Activated B cell treated with CpG ODN at 0.5 μM for 24 hours (primary cell): ENCODE measurements around the gene SMYD1. TPM values are rescaled to one million over a fixed set of nuclear protein-coding genes. Genes with fewer than 3 reads are reported as not detected.

ENCODE experiments used
- ATAC-seq: fragments of 200-7000 bp; cut with Tn5 transposase; one replicate; pipeline ENCODE4 v1.10.0; 2021; ENCODE audit warnings: low read depth, mild to moderate bottlenecking, moderate library complexity
- CTCF ChIA-PET: fragments of 350-600 bp; sonication (Branson Sonifier 250); formaldehyde crosslinking; loops from one replicate; lab custom pipeline; 2021; ENCODE audit warnings: antibody characterized with exemption; lab: Charles Lee
- POLR2A ChIA-PET: fragments of 350-600 bp; sonication (Branson Sonifier 250); formaldehyde crosslinking; loops from one replicate; lab custom pipeline; 2021; ENCODE audit warnings: antibody characterized with exemption; lab: Charles Lee
- DNase-seq: peaks from one replicate; pipeline ENCODE4 v3.0.0; 2022
- H3K27ac Mint-ChIP-seq: one replicate; pipeline ENCODE4 v1.8.0; 2020; ENCODE audit warnings: mixed read lengths
- H3K27me3 Mint-ChIP-seq: one replicate; pipeline ENCODE4 v1.8.0; 2021; ENCODE audit warnings: mixed read lengths
- H3K36me3 Mint-ChIP-seq: one replicate; pipeline ENCODE4 v1.8.0; 2021; ENCODE audit warnings: low read depth, mixed read lengths
- H3K4me1 Mint-ChIP-seq: one replicate; pipeline ENCODE4 v1.8.0; 2021; ENCODE audit warnings: mixed read lengths
- H3K4me3 Mint-ChIP-seq: one replicate; pipeline ENCODE4 v1.8.0; 2020; ENCODE audit warnings: mild to moderate bottlenecking, mixed read lengths
- H3K9me3 Mint-ChIP-seq: one replicate; pipeline ENCODE4 v1.8.0; 2020; ENCODE audit warnings: mixed read lengths
- intact Hi-C: fragments of 100-400 bp; cut with micrococcal nuclease; formaldehyde crosslinking; loops from one replicate; pipeline ENCODE4 v1.15.1; 2024
- total RNA-seq: library from RNA; stranded (reverse); gene quantifications from 2 replicates; pipeline ENCODE4 v1.2.3, GENCODE V29; 2022
- TF ChIP-seq, protein P1 (sequence below): fragments of 200-600 bp; IDR thresholded peaks from one replicate; pipeline ENCODE4 v1.8.0; 2022; ENCODE audit warnings: antibody characterized with exemption, mild to moderate bottlenecking

The SMYD1 gene
- total RNA-seq, 1 donor from 2014 or later, result not detected

DNA sequence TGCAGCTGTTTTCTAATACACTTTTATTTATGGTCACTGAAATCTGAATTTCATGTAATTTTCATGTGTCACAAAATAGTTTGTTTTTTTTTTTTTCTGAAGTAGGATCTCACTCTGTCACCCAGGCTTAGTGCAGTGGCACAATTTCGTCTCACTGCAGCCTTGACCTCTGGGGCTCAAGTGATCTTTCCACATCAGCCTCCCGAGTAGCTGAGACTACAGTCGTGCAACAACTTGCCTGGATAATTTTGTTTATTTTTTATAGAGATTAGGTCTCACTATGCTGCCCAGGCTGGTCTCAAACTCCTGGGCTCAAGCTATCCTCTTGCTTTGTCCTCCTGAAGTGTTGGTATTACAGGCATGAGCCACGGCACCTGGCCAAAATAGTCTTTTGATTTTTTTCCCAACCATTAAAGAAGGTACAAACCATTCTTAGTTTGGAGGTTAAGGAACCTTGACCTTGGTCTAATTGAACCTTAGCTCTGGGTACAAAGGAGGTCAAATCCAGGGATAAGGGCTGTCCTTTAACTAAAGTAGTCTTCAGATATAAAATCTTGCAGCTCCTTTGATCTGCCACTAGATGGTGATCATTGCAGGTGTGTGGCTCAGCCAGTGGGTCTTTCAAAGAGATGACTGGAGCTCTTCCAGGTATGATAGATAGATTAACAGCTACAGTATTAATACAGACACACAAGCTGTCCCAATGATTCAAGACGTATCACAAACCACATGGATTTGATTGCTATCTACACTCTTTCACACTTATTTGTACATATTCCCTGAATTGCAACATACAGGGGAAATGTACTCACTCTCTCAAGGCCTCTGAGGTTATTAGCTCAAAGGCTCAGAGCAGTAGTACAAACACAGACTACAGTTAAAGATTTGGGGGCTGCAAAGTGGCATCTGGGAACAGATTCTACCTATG lies 7.4 kb upstream of the SMYD1 start:
- Mint-ChIP-seq H3K27ac (no peak overlapping the region), H3K36me3 (no peaks in the 10 kb centered on the region), H3K4me1 (peaks cover 8% of the 10 kb centered on the region), H3K4me3 (no peak overlapping the region), H3K27me3 (no peaks in the 10 kb centered on the region), H3K9me3 (no peaks in the 10 kb centered on the region)
- intact Hi-C loops, result loop anchor here (1.0 to 10.0 kb wide), 5 partner anchors 100 to 1615 kb away; partner anchors contain the start of genes CHMP3 and KDM3A
- no peak for ATAC-seq
- CTCF ChIA-PET, result interaction anchor here (0.7 to 2.6 kb wide), 24 partner anchors 9 to 609 kb away, joined by 3 to 40 read pairs (median 4); partner anchors contain the start of genes RNU2-63P and THNSL2
- POLR2A ChIA-PET, result interaction anchor here (1.8 kb wide), 1 partner anchor 44 kb away, joined by 13 read pairs; the partner anchor contains the start of gene RNU2-63P
- DNase-seq, result no peak
- TF ChIP-seq, protein P1, sequence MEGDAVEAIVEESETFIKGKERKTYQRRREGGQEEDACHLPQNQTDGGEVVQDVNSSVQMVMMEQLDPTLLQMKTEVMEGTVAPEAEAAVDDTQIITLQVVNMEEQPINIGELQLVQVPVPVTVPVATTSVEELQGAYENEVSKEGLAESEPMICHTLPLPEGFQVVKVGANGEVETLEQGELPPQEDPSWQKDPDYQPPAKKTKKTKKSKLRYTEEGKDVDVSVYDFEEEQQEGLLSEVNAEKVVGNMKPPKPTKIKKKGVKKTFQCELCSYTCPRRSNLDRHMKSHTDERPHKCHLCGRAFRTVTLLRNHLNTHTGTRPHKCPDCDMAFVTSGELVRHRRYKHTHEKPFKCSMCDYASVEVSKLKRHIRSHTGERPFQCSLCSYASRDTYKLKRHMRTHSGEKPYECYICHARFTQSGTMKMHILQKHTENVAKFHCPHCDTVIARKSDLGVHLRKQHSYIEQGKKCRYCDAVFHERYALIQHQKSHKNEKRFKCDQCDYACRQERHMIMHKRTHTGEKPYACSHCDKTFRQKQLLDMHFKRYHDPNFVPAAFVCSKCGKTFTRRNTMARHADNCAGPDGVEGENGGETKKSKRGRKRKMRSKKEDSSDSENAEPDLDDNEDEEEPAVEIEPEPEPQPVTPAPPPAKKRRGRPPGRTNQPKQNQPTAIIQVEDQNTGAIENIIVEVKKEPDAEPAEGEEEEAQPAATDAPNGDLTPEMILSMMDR, result no peak

DNA sequence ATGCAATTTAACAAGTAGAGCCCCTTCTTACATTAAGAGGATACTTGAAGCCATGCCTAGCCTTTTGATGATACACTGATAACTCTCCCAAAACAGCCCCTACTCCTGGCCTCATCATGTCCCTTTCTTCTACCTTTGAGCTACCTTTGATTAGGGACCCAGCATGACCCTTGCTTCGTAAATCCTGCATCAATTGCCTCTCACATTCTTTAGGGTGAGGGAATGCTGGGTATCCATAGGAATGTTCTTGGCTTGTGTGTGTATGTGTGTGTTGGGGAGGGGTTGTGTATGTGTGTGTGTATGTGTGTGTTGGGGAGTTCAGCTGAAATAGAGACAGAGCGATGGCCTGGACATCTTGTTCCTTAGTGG lies 6.7 kb upstream of the SMYD1 start:
- ChIA-PET CTCF (interaction anchor here (1.0 to 2.6 kb wide), 18 partner anchors 8 to 127 kb away, joined by 3 to 40 read pairs (median 4); partner anchors contain the start of gene THNSL2), POLR2A (interaction anchor here (1.8 kb wide), 1 partner anchor 44 kb away, joined by 13 read pairs; the partner anchor contains the start of gene RNU2-63P)
- no peak overlapping the region for H3K4me3 Mint-ChIP-seq
- intact Hi-C loops, result loop anchor here (1.0 to 10.0 kb wide), 3 partner anchors 99 to 244 kb away; no protein-coding TSS in a partner anchor
- no peak overlapping the region for H3K27ac Mint-ChIP-seq
- TF ChIP-seq, protein P1, result no peak
- H3K36me3 Mint-ChIP-seq, result no peaks in the 10 kb centered on the region
- H3K27me3 Mint-ChIP-seq, result no peaks in the 10 kb centered on the region
- no peak for DNase-seq
- H3K9me3 Mint-ChIP-seq, result no peaks in the 10 kb centered on the region
- no peak for ATAC-seq
- H3K4me1 Mint-ChIP-seq, result peaks cover 6% of the 10 kb centered on the region

DNA sequence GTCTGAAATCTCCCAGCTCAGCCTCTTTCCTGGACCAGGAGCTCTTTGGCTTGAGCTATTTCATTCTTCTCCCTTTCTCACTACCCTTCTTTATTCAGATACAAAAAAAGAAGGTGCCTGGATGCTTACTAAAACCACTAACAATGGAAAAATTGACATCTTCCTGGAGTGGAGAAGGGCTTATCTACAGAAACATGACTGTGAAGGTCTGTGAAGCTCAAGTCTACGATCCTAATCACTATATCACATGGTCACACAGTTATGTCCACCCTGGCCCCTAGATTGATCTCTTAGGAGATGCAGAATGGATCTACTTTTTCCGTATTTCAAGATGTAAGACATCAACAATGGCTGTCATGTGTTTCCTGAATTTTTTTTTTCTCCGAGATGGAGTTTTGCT lies 6.3 kb upstream of the SMYD1 start:
- no peaks in the 10 kb centered on the region for H3K27me3 Mint-ChIP-seq
- ATAC-seq (no peak), DNase-seq (no peak)
- intact Hi-C loops, result loop anchor here (10.0 kb wide), 1 partner anchor 244 kb away; no protein-coding TSS in a partner anchor
- H3K36me3 Mint-ChIP-seq, result no peaks in the 10 kb centered on the region
- no peak overlapping the region for H3K4me3 Mint-ChIP-seq
- TF ChIP-seq, protein P1, result no peak
- no peaks in the 10 kb centered on the region for H3K9me3 Mint-ChIP-seq
- POLR2A ChIA-PET, result no interaction called here
- CTCF ChIA-PET, result interaction anchor here (1.1 to 2.6 kb wide), 9 partner anchors 10 to 108 kb away, joined by 3 to 40 read pairs (median 5); partner anchors contain the start of gene THNSL2
- H3K4me1 Mint-ChIP-seq, result peaks cover 2% of the 10 kb centered on the region
- H3K27ac Mint-ChIP-seq, result no peak overlapping the region

DNA sequence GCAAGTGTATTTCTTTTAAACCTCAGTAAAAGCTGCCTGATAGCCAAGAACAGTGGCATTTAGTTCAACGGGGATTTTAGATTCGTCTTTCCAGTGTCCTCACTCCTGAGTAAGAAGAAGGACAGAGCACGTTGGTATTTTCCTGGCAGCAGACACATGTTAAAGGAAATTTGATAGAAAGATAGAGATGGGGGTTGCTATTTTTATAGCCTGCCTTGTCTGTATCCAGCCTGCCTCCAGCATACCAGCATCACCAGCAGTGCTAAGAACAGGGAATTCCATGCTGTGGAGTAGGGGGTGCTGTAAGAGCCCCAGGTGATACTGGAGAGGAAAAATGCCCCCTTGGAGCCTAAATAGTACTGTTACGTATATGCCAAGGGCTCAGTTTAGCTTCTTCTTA lies 1.1 kb upstream of the SMYD1 start:
- no peak overlapping the region for H3K27ac Mint-ChIP-seq
- H3K4me1 Mint-ChIP-seq, result no peaks in the 10 kb centered on the region
- ChIA-PET CTCF (no interaction called here), POLR2A (no interaction called here)
- no peaks in the 10 kb centered on the region for H3K9me3 Mint-ChIP-seq
- intact Hi-C loops, result loop anchor here (10.0 kb wide), 1 partner anchor 238 kb away; no protein-coding TSS in a partner anchor
- no peaks in the 10 kb centered on the region for H3K36me3 Mint-ChIP-seq
- H3K27me3 Mint-ChIP-seq, result no peaks in the 10 kb centered on the region
- no peak overlapping the region for H3K4me3 Mint-ChIP-seq
- DNase-seq (no peak), ATAC-seq (no peak)
- TF ChIP-seq, protein P1, result no peak

DNA sequence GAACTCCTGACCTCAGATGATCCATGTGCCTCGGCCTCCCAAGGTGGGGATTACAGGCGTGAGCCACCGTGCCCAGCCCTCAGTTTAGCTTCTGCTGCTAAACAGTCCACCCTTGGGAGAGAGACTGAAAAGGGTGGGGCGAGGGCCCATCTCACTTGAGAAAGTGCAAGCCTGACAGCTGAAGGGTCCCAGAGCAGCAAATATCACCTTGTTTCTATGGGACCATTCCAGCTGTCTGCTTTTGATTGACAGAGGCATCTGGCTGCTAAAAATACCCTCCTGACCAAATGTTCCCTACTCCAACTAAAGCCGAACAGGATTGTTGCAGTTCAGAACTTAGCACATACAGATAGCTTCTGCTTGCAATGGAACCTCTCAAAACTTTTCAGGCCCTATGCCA lies 436 bp upstream of the SMYD1 start:
- no peaks in the 10 kb centered on the region for H3K36me3 Mint-ChIP-seq
- intact Hi-C loops, result loop anchor here (10.0 kb wide), 1 partner anchor 238 kb away; no protein-coding TSS in a partner anchor
- TF ChIP-seq, protein P1, result no peak
- CTCF ChIA-PET, result no interaction called here
- POLR2A ChIA-PET, result no interaction called here
- no peaks in the 10 kb centered on the region for H3K27me3 Mint-ChIP-seq
- ATAC-seq (no peak), DNase-seq (no peak)
- H3K9me3 Mint-ChIP-seq, result no peaks in the 10 kb centered on the region
- H3K27ac Mint-ChIP-seq, result no peak overlapping the region
- H3K4me3 Mint-ChIP-seq, result no peak overlapping the region
- no peaks in the 10 kb centered on the region for H3K4me1 Mint-ChIP-seq
